ENCODE data around the gene NAA10.

The NAA10 gene

DNA sequence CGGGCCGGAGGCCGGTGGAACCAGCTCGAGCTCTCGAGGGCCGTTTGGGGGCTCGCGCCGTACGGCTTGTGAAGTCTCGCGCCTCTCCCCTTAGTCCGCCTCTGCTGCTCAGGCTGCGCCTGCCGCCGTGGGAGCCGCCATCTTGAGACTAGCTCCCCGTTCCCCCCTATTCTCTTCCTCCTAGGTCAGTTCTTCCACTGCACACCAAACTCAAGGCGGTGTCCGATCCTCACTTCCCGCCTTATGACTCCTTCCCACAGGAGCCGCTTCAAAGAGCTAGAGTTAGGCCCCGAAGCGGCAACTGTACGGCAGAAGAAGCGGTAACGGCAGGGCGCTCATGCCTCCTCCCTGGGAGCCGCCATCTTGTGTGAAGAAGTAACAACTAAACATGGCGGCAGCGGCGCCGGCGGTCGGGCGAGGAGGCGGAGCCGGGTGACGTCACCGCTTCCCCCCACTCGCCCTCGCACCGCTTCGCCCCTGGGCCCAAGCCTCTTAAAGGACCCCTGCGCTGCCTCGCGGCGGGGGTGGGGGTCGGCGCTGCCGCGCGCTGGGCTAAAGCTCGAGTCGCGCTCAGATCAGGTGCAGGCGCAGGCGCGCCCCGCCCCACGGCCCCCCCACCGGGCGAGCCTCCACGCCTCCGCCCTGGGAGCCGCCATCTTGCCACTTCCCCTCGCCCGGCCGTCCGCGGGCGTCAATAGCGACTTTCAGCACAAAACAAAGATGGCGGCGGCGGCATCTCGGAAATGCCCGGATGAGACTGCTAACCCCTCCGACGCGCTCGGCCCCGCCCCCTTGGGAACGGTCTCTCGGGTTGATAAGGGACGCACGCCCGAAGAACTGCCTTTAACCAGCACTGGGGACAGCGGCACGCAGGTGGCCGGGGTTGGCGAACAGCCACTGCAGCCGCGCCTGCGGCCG is 36.9 kb upstream of the NAA10 start, which contains the start of gene HCFC1:
Gene HCFC1 (minus strand): TSS at position 369 of the 918 bp plus-strand sequence. CDS start 978 bp downstream, outside the sequence.
- Histone ChIP-seq H3K4me1 (ENCODE audit: control insufficient read depth, insufficient read depth, low read length, poor library complexity, severe bottlenecking) (peaks cover 21% of the 10 kb centered on the region), H3K9me3 (ENCODE audit: control insufficient read depth, low read length) (no peaks in the 10 kb centered on the region), H3K4me3 (ENCODE audit: extremely low read depth, insufficient read depth, low read length, poor library complexity, severe bottlenecking) (peak within 1 kb of the TSS; percentile 62), H3K36me3 (ENCODE audit: control insufficient read depth, insufficient read depth, low read length) (peaks cover 18% of the 10 kb centered on the region), H3K27ac (ENCODE audit: low read depth, low read length, severe bottlenecking) (peak within 1 kb of the TSS; percentile 100)
- 0% methylated on average over 40 to 60 of the region's 96 CpGs for WGBS, 2 experiments (ENCODE audit: insufficient coverage in 2 of 2)

- H3K36me3 ChIP-seq (ENCODE audit: control insufficient read depth, insufficient read depth, low read length), result peaks cover 18% of the 10 kb centered on the region
- peaks cover 25% of the 10 kb centered on the region for H3K4me1 ChIP-seq (ENCODE audit: control insufficient read depth, insufficient read depth, low read length, poor library complexity, severe bottlenecking)
- no peaks in the 10 kb centered on the region for H3K9me3 ChIP-seq (ENCODE audit: control insufficient read depth, low read length)
- peak overlapping the region; percentile 62 for H3K4me3 ChIP-seq (ENCODE audit: extremely low read depth, insufficient read depth, low read length, poor library complexity, severe bottlenecking)
- H3K27ac ChIP-seq (ENCODE audit: low read depth, low read length, severe bottlenecking), result peak overlapping the region; percentile 100
- 0% methylated on average over 2 to 13 of the region's 34 CpGs for WGBS, 2 experiments (ENCODE audit: insufficient coverage in 2 of 2)
Observed at GRCh38 chrX:153971124-153971449, 36.2 kb upstream of the NAA10 start.

GRCh38 chrX:153970357-153971123 is 35.7 kb upstream of the NAA10 start:
- Histone ChIP-seq H3K9me3 (ENCODE audit: control insufficient read depth, low read length) (no peaks in the 10 kb centered on the region), H3K4me3 (ENCODE audit: extremely low read depth, insufficient read depth, low read length, poor library complexity, severe bottlenecking) (peak overlapping the region; percentile 62), H3K4me1 (ENCODE audit: control insufficient read depth, insufficient read depth, low read length, poor library complexity, severe bottlenecking) (peaks cover 25% of the 10 kb centered on the region), H3K36me3 (ENCODE audit: control insufficient read depth, insufficient read depth, low read length) (peaks cover 21% of the 10 kb centered on the region), H3K27ac (ENCODE audit: low read depth, low read length, severe bottlenecking) (peak overlapping the region; percentile 100)
- WGBS, 2 experiments (ENCODE audit: insufficient coverage in 2 of 2), result 0% methylated on average over 10 to 21 of the region's 49 CpGs

- Histone ChIP-seq H3K27ac (ENCODE audit: low read depth, low read length, severe bottlenecking) (peak overlapping the region; percentile 36), H3K9me3 (ENCODE audit: control insufficient read depth, low read length) (no peaks in the 10 kb centered on the region), H3K36me3 (ENCODE audit: control insufficient read depth, insufficient read depth, low read length) (peaks cover 23% of the 10 kb centered on the region), H3K4me1 (ENCODE audit: control insufficient read depth, insufficient read depth, low read length, poor library complexity, severe bottlenecking) (peaks cover 25% of the 10 kb centered on the region), H3K4me3 (ENCODE audit: extremely low read depth, insufficient read depth, low read length, poor library complexity, severe bottlenecking) (peak overlapping the region; percentile 62)
- 0 to 2% methylated on average over 1 to 10 of the region's 26 CpGs for WGBS, 2 experiments (ENCODE audit: insufficient coverage in 2 of 2)
Observed at GRCh38 chrX:153969904-153970356, 35.1 kb upstream of the NAA10 start.

DNA sequence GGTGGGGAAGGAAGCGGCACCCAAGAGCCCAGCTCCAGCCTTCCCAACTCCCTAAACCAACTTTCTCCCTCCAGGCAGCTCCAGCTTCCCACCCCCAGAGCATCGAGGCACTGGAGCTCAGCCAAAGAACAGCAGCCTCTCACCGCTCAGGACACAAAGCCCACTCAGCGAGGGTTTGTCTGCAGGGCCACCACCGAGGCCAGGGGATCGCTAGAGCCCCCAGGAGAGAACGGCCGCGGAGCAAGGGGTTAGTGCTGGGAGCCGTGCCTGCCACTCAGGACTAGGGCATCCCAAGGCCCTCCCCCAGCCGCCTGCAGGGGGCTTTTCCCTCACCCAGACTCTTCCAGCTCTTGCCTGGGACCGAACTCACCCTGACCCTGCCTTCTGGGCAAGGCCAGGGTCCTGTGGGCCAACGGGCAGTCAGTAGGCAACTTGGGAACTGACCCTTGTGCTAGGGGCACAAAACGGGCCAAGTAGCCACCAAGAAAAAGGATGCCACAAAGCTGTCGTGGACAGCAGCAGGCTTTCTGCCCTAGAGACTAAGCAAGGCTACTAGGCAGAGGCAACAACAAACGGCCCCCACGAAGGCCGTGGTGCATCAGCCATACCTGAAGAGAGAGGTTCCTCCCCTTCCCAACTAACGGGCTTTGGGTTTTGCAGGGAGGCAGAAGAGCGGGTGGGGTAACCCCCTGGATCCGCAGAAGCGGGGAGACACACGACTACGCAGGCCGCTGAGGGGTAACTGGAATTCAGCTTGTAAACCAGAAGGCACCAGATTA is 34.5 kb upstream of the NAA10 start:
- Histone ChIP-seq H3K36me3 (ENCODE audit: control insufficient read depth, insufficient read depth, low read length) (peaks cover 27% of the 10 kb centered on the region), H3K4me3 (ENCODE audit: extremely low read depth, insufficient read depth, low read length, poor library complexity, severe bottlenecking) (peak overlapping the region; percentile 62), H3K9me3 (ENCODE audit: control insufficient read depth, low read length) (no peaks in the 10 kb centered on the region), H3K27ac (ENCODE audit: low read depth, low read length, severe bottlenecking) (no peak overlapping the region), H3K4me1 (ENCODE audit: control insufficient read depth, insufficient read depth, low read length, poor library complexity, severe bottlenecking) (peaks cover 25% of the 10 kb centered on the region)
- 2 to 5% methylated on average over 4 to 12 of the region's 25 CpGs for WGBS, 2 experiments (ENCODE audit: insufficient coverage in 2 of 2)

- peak overlapping the region; percentile 62 for H3K4me3 ChIP-seq (ENCODE audit: extremely low read depth, insufficient read depth, low read length, poor library complexity, severe bottlenecking)
- peaks cover 25% of the 10 kb centered on the region for H3K4me1 ChIP-seq (ENCODE audit: control insufficient read depth, insufficient read depth, low read length, poor library complexity, severe bottlenecking)
- peaks cover 33% of the 10 kb centered on the region for H3K36me3 ChIP-seq (ENCODE audit: control insufficient read depth, insufficient read depth, low read length)
- no peaks in the 10 kb centered on the region for H3K9me3 ChIP-seq (ENCODE audit: control insufficient read depth, low read length)
- H3K27ac ChIP-seq (ENCODE audit: low read depth, low read length, severe bottlenecking), result no peak overlapping the region
- WGBS, 2 experiments (ENCODE audit: insufficient coverage in 2 of 2), result 11% methylated on average over 5 of the region's 12 CpGs; no CpG with 5 or more reads in 1 of the 2 experiments
Observed at GRCh38 chrX:153968754-153969124, 33.9 kb upstream of the NAA10 start.

DNA sequence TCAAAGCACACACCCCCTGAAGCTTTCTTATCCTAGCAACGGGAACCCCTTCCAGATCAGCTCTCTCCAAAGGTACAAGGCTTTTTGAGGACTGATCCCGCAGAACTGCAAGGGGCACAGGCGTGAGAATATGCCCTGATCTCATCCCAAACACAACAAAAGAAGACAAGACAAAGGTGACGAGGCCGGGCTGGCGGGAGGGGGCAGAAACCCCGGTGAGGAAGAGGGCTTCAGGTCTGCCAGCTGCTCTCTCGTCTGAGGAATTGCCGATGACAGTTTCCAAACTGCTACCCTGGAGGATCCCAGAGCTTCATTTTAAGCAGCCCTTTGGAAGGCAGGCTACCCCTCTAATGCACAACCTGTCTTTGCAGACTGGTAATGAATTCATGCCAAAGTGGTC is 33.4 kb upstream of the NAA10 start:
- Histone ChIP-seq H3K36me3 (ENCODE audit: control insufficient read depth, insufficient read depth, low read length) (peaks cover 38% of the 10 kb centered on the region), H3K9me3 (ENCODE audit: control insufficient read depth, low read length) (no peaks in the 10 kb centered on the region), H3K4me3 (ENCODE audit: extremely low read depth, insufficient read depth, low read length, poor library complexity, severe bottlenecking) (peak overlapping the region; percentile 62), H3K4me1 (ENCODE audit: control insufficient read depth, insufficient read depth, low read length, poor library complexity, severe bottlenecking) (peaks cover 25% of the 10 kb centered on the region), H3K27ac (ENCODE audit: low read depth, low read length, severe bottlenecking) (no peak overlapping the region)
- whole genome bisulfite sequencing, 2 experiments (ENCODE audit: insufficient coverage in 2 of 2), result 57% methylated on average over 7 of the region's 9 CpGs; no CpG with 5 or more reads in 1 of the 2 experiments

DNA sequence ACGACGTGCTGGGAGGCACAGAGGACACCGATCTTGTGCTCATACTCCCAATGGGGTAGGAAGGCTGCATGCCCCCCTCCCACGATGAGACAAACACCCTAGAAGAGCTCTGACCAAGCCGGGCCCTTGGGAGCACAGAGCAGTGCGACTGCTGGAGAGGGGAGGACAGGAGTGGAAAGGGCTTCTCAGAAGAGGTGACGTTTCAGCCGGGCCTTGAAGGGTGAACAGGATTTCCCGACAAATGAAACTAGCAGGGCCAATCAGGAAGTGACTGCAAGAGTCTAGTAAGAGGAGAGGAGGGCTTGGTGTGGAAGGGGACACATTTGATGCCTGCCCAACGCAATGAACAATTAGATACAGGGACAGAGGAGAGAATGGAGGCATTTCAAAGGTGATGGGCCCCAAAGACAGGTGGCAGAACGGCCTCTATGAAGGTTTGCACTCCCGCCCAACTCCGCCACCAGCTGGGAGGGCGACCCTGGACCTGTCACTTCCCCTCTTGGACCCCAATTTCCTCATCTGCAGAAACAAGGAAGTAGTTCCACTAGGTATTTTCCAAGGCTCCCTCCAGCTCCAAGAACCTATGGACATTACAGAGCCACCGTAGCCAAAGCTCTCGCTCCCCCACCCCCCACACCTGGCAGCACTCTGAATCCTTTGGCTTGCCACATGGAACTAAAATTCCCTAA is 32.8 kb upstream of the NAA10 start:
- Histone ChIP-seq H3K4me3 (ENCODE audit: extremely low read depth, insufficient read depth, low read length, poor library complexity, severe bottlenecking) (no peak overlapping the region), H3K27ac (ENCODE audit: low read depth, low read length, severe bottlenecking) (no peak overlapping the region), H3K4me1 (ENCODE audit: control insufficient read depth, insufficient read depth, low read length, poor library complexity, severe bottlenecking) (peaks cover 25% of the 10 kb centered on the region), H3K9me3 (ENCODE audit: control insufficient read depth, low read length) (no peaks in the 10 kb centered on the region), H3K36me3 (ENCODE audit: control insufficient read depth, insufficient read depth, low read length) (peaks cover 43% of the 10 kb centered on the region)
- WGBS, 2 experiments (ENCODE audit: insufficient coverage in 2 of 2), result 81 to 82% methylated on average over 5 to 11 of the region's 16 CpGs

DNA sequence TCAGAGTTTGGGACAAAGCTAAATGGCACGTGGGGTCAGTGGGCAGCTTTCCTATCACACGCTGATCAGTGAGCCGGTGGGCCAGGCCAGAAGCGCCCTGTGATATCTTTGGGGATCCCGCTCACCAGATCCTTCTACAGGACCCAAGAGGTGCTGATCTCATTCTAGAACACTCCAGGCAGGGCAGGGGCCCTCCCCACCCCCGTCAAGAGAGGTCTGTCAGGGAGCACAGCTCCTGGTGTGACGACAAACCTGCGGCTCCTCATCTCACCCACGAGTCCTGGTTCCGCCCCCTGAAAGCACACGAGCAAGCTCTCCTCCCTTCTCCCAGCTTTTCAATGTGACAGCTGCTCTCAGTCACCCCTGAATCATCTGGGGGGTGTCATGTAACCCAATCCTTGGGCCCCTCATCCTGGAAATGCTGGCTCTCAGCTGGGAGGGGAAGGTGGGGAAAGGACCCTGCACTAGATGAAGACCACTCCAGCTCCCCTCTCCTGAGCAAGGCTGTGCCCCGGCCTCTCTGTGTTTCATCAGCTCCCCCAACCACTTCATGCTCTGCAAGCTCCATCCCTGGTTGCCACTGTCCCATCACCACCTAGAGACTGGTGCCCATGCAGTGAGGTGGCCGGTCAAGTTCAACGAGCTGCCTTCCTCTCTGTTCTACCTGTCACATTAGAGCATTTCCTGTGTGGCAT is 32.2 kb upstream of the NAA10 start:
- Histone ChIP-seq H3K4me1 (ENCODE audit: control insufficient read depth, insufficient read depth, low read length, poor library complexity, severe bottlenecking) (peaks cover 25% of the 10 kb centered on the region), H3K4me3 (ENCODE audit: extremely low read depth, insufficient read depth, low read length, poor library complexity, severe bottlenecking) (no peak overlapping the region), H3K36me3 (ENCODE audit: control insufficient read depth, insufficient read depth, low read length) (peaks cover 50% of the 10 kb centered on the region), H3K27ac (ENCODE audit: low read depth, low read length, severe bottlenecking) (no peak overlapping the region), H3K9me3 (ENCODE audit: control insufficient read depth, low read length) (no peaks in the 10 kb centered on the region)
- WGBS, 2 experiments (ENCODE audit: insufficient coverage in 2 of 2), result 79 to 96% methylated on average over 5 to 7 of the region's 14 CpGs
